ENCODE results near the gene FOXP1.

DNA sequence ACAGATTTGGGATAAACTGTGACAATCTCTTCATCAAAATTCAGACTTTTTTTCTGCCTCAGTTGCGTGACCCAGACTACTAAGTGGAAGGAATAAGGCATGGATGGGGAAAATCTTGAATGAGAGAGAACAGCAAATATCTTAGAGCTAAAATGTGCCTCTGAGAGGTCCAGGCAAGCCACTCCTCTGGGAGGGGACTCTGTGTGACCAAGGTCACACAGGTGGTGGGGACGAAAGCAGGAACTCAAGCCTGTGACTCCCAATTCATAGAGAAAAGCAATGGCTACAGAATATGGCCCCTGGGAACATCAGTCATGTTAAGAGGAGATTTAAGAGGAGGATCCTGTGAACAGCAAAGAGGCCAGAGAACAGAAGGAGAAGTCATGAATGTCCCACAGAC is 268.1 kb downstream of the FOXP1 start:
- TF ChIP-seq ISL1 (CRISPR knock-in tag; IDR thresholded peaks at IDR 0.05) (no peak), CSDC2 (CRISPR knock-in tag; IDR thresholded peaks at IDR 0.05) (no peak)

All from SK-N-SH treated with all-trans-retinoic acid at 6 μM for 48 hours (cell line).